Pulmonary artery endothelial cell (primary cell): ENCODE measurements around the gene FASTK. TPM values are rescaled to one million over a fixed set of nuclear protein-coding genes. Genes with fewer than 3 reads are reported as not detected.

Source experiments
- DNase-seq: peaks from one replicate; pipeline ENCODE4 v3.0.0-alpha.2; 2011; ENCODE audit warnings: low read depth, low spot score
- total RNA-seq: library from RNA; depleted of rRNA; stranded (reverse); fragments of >200 nt; gene quantifications from 2 replicates; pipeline ENCODE4 v1.2.3, GENCODE V29; 2014

Gene FASTK
- total RNA-seq, 1 donor from 2014 or later = 75.0 TPM

GRCh38 chr7:151083071-151083823 lies 2.6 kb upstream of the FASTK start, which contains the start of gene TMUB1:
TSS of gene TMUB1 (minus strand) at chr7:151083493. CDS start at chr7:151082563, 930 bp downstream.
- no peak for DNase-seq

GRCh38 chr7:151082141-151083070 lies 1.8 kb upstream of the FASTK start:
- DNase-seq = no peak

GRCh38 chr7:151081170-151082101 lies 827 bp upstream of the FASTK start:
- no peak for DNase-seq

- DNase-seq = no peak
Observed at GRCh38 chr7:151080067-151080521, 515 bp downstream of the FASTK start.

GRCh38 chr7:151079199-151079910 lies 1.3 kb downstream of the FASTK start:
- no peak for DNase-seq

GRCh38 chr7:151078233-151079040 lies 2.2 kb downstream of the FASTK start:
- DNase-seq = no peak

GRCh38 chr7:151077705-151078232 lies 2.8 kb downstream of the FASTK start:
- no peak for DNase-seq

GRCh38 chr7:151076863-151077704 lies 3.5 kb downstream of the FASTK start:
- DNase-seq = no peak

GRCh38 chr7:151075978-151076426 lies 4.6 kb downstream of the FASTK start:
- DNase-seq = no peak

GRCh38 chr7:151075662-151075971 lies 5.0 kb downstream of the FASTK start:
- DNase-seq = no peak

GRCh38 chr7:151074817-151075661 lies 5.6 kb downstream of the FASTK start:
- no peak for DNase-seq

GRCh38 chr7:151073990-151074389 lies 6.6 kb downstream of the FASTK start:
- no peak for DNase-seq

GRCh38 chr7:151071032-151071866 lies 9.4 kb downstream of the FASTK start:
- DNase-seq = no peak

- no peak for DNase-seq
Observed at GRCh38 chr7:151070574-151070960, 10.0 kb downstream of the FASTK start.

GRCh38 chr7:151069841-151070573 lies 10.6 kb downstream of the FASTK start:
- DNase-seq = no peak
